Prostate gland (tissue), 2 donors: ENCODE measurements around the gene KRTAP12-4. TPM values are rescaled to one million over a fixed set of nuclear protein-coding genes. Genes with fewer than 3 reads are reported as not detected.

Source experiments
- DNase-seq: peaks from one replicate; pipeline ENCODE4 v3.0.0-alpha.2; 2019; ENCODE audit warnings: low spot score
- H3K27ac ChIP-seq, 2 donors: fragments of 200-600 bp; sonication (generic); 2 replicates each; pipeline ENCODE4 v1.5.1; 2017 to 2019
- H3K27me3 ChIP-seq: fragments of 200-600 bp; sonication (generic); replicated peaks from 2 replicates; pipeline ENCODE4 v1.5.1; 2019; ENCODE audit not compliant: insufficient read depth
- H3K36me3 ChIP-seq, 2 donors: fragments of 200-600 bp; sonication (generic); 1 replicate in 1 of 2; 2 replicates in 1 of 2; pipeline versions ENCODE4 v1.5.1 to v1.8.1; 2017 to 2019
- H3K4me1 ChIP-seq: fragments of 200-600 bp; sonication (generic); replicated peaks from 2 replicates; pipeline ENCODE4 v1.5.1; 2019
- H3K4me3 ChIP-seq, 2 donors: fragments of 200-600 bp; sonication (generic); 2 replicates each; pipeline ENCODE4 v1.5.1; 2017 to 2019
- H3K9me3 ChIP-seq: fragments of 200-600 bp; sonication (generic); 2 replicates; pipeline ENCODE4 v1.5.1; 2017
- POLR2A ChIP-seq: fragments of 450-650 bp; IDR thresholded peaks from one replicate; pipeline ENCODE4 v1.6.1; 2016; ENCODE audit warnings: antibody characterized with exemption, mild to moderate bottlenecking
- POLR2AphosphoS5 ChIP-seq: sonication (generic); formaldehyde crosslinking; IDR thresholded peaks from one replicate; pipeline ENCODE4 v1.6.1; 2017; ENCODE audit warnings: antibody characterized with exemption
- WGBS: methylation state at CpG from one replicate; pipeline ENCODE4 v1.1.5; 2018; 5-methylcytosine and 5-hydroxymethylcytosine counted together
- intact Hi-C: fragments of 100-400 bp; cut with DNase I; formaldehyde crosslinking; loops from one replicate; pipeline ENCODE4 v1.14.2; 2022
- total RNA-seq, 2 donors: library from RNA; depleted of rRNA; stranded (reverse); fragments of >200 nt; gene quantifications; one replicate each; pipeline ENCODE4 v1.1.0, GENCODE V29; 2016
- TF ChIP-seq, protein P1 (sequence below), 4 experiments: fragments of 200-600 bp in 2 of 4; fragments of 450-650 bp in 2 of 4; sonication (generic) in 2 of 4; IDR thresholded peaks; 1 replicate in 3 of 4; 2 replicates in 1 of 4; pipeline ENCODE4 v1.5.1; 2016 to 2019; ENCODE audit warnings: antibody characterized with exemption in 4 of 4, mild to moderate bottlenecking in 2 of 4, moderate library complexity in 2 of 4

KRTAP12-4 gene
- total RNA-seq, 2 donors from 2014 or later: not detected

DNA sequence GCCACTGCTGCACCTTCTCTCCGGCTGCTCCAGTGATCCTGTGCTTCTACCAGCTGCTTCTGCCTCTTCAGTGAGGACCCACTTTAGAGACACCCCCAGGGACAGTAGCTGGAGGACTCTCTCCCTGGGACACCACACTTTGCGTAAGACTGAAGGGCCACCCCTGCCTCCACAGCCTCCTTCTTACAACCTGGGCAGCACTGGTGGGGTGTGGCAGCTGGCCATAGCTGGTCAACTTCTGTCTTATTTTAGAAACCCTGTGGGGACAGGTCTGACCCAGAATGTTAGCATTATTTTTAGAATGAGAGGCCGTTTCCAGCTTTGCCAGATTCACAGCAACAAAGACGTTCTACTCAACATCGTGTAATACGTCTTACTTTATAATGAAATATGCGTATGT lies 28.7 kb downstream of the KRTAP12-4 start:
- H3K9me3 ChIP-seq: no peaks in the 10 kb centered on the region
- intact Hi-C loops: no loop called here
- H3K4me3 ChIP-seq: no peak overlapping the region
- H3K27ac ChIP-seq: no peak overlapping the region
- no peaks in the 10 kb centered on the region for H3K4me1 ChIP-seq
- DNase-seq: no peak
- WGBS: 91% methylated on average over 7 of the region's 7 CpGs
- TF ChIP-seq, protein P1, sequence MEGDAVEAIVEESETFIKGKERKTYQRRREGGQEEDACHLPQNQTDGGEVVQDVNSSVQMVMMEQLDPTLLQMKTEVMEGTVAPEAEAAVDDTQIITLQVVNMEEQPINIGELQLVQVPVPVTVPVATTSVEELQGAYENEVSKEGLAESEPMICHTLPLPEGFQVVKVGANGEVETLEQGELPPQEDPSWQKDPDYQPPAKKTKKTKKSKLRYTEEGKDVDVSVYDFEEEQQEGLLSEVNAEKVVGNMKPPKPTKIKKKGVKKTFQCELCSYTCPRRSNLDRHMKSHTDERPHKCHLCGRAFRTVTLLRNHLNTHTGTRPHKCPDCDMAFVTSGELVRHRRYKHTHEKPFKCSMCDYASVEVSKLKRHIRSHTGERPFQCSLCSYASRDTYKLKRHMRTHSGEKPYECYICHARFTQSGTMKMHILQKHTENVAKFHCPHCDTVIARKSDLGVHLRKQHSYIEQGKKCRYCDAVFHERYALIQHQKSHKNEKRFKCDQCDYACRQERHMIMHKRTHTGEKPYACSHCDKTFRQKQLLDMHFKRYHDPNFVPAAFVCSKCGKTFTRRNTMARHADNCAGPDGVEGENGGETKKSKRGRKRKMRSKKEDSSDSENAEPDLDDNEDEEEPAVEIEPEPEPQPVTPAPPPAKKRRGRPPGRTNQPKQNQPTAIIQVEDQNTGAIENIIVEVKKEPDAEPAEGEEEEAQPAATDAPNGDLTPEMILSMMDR (IDR thresholded peaks at IDR 0.05): no peak
- H3K36me3 ChIP-seq: no peaks in the 10 kb centered on the region
- no peaks in the 10 kb centered on the region for H3K27me3 ChIP-seq

DNA sequence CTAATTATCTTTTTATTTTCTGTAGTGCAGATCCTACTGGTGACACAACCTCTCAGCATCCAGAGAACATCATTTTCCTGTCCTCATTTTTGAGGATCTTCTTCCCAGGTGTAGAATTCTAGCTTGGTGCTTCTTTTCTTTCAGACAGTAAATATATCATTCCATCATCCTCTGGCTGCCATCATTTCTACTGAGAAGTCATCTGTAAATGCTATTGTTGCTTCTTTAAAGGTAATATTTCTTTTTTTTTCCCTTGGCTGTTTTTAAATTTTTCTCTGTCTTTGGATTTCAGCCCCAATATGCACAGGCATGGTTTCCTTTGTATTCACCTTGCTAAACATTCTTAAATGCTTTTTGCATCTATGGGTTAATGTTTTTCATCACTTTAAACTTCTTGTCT lies 30.9 kb downstream of the KRTAP12-4 start:
- intact Hi-C loops: no loop called here
- H3K27me3 ChIP-seq: no peaks in the 10 kb centered on the region
- H3K36me3 ChIP-seq: no peaks in the 10 kb centered on the region
- no peak for DNase-seq
- H3K9me3 ChIP-seq: no peaks in the 10 kb centered on the region
- H3K4me1 ChIP-seq: no peaks in the 10 kb centered on the region
- no peak for TF ChIP-seq POLR2A
- TF ChIP-seq, protein P1 (IDR thresholded peaks at IDR 0.05): no peak
- TF ChIP-seq POLR2AphosphoS5: no peak
- no peak overlapping the region for H3K4me3 ChIP-seq
- H3K27ac ChIP-seq: no peak overlapping the region

DNA sequence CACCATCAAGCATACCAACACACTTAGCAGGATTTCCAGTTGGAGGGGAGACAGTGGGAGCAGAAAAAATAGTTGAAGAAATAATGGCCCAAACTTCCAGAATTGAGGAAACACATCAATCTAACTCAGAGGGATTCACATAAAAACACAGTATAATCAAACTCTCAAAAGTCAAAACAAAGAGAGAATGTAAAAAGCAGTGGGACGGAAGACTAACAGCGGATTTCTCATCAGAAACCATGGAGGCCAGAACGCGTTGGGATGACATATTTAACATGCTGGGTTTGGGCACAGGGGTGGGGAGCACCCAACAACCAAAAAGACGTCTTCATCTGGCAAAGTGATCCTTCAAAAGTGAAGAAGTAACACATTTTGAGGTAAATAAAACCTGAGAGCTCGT lies 34.6 kb downstream of the KRTAP12-4 start:
- Histone ChIP-seq H3K36me3 (no peaks in the 10 kb centered on the region), H3K27ac (no peak overlapping the region), H3K4me1 (no peaks in the 10 kb centered on the region), H3K4me3 (no peak overlapping the region), H3K27me3 (no peaks in the 10 kb centered on the region), H3K9me3 (no peaks in the 10 kb centered on the region)
- 92% methylated on average over 6 of the region's 6 CpGs for WGBS
- TF ChIP-seq POLR2A (no peak), POLR2AphosphoS5 (no peak)
- TF ChIP-seq, protein P1 (IDR thresholded peaks at IDR 0.05): no peak
- no peak for DNase-seq
- intact Hi-C loops: no loop called here

DNA sequence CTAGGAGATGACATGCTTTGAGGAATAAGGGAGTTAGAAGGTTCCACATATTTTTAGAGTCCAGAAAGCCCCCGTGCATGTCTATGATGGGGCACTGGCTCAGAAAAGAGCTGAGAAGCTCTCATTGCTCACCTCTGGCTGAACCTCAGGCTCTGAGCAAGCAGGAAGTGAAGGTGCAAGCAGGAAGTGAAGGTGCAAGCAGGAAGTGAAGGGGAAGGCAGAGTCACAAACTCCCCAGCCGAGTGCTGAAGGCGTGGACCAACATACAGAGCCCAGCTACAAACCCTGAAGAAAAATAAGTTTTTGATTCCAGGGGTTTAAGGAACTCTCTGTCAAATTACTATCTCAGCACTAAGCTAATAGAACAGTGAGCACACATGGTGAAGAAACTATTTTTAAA lies 35.5 kb downstream of the KRTAP12-4 start:
- Histone ChIP-seq H3K4me3 (no peak overlapping the region), H3K9me3 (no peaks in the 10 kb centered on the region), H3K27ac (no peak overlapping the region), H3K36me3 (no peaks in the 10 kb centered on the region), H3K4me1 (no peaks in the 10 kb centered on the region), H3K27me3 (no peaks in the 10 kb centered on the region)
- no peak for DNase-seq
- WGBS: 61% methylated on average over 3 of the region's 3 CpGs
- no peak for TF ChIP-seq POLR2A
- TF ChIP-seq, protein P1 (IDR thresholded peaks at IDR 0.05): no peak
- no peak for TF ChIP-seq POLR2AphosphoS5
- intact Hi-C loops: no loop called here

DNA sequence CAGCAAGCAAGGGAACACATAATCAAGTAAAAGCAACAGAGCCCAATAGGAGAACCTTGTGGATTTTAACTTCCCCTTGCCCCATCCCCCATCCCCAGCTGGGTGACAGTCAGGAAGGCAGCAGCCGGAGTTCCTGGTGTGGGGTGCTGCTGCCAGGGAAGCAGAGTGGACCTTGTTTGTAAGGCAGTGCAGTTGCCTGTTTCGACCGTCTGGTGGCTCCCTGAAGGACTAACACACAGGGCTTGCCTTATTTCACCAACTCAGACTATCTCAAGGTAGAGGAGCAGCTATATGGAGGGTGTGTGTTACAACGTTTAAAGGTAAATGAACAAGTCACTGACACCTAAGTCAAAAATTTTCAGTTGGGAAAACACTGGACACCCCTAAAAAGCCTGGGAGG lies 36.0 kb downstream of the KRTAP12-4 start:
- 44% methylated on average over 4 of the region's 4 CpGs for WGBS
- Histone ChIP-seq H3K4me3 (no peak overlapping the region), H3K36me3 (no peaks in the 10 kb centered on the region), H3K4me1 (no peaks in the 10 kb centered on the region), H3K9me3 (no peaks in the 10 kb centered on the region), H3K27me3 (no peaks in the 10 kb centered on the region), H3K27ac (no peak overlapping the region)
- DNase-seq: no peak
- intact Hi-C loops: no loop called here
- no peak for TF ChIP-seq POLR2AphosphoS5
- TF ChIP-seq POLR2A: no peak
- TF ChIP-seq, protein P1 (IDR thresholded peaks at IDR 0.05): no peak
